SK-N-MC (cell line): ENCODE data around the gene SMAD7.

Experiments used
- EZH2 ChIP-seq: fragments of 200-600 bp; sonication (generic); IDR thresholded peaks from one replicate; pipeline ENCODE4 v1.6.1; 2017; ENCODE audit warnings: antibody characterized with exemption
- POLR2AphosphoS5 ChIP-seq: IDR thresholded peaks from 2 replicates; pipeline ENCODE4 v1.6.1; 2012; ENCODE audit warnings: mild to moderate bottlenecking, low read depth, low read length, borderline replicate concordance

- no peak for TF ChIP-seq POLR2AphosphoS5
- TF ChIP-seq EZH2: no peak
Observed at GRCh38 chr18:48975120-48975816, 24.5 kb upstream of the SMAD7 start.
